GM21515 (cell line): ENCODE data around the gene ARF5.
A peak's percentile ranks its signal among the peaks of the same experiment; 100 is the strongest.
"Not testable (repeated sequence)": the region's sequence is repeated elsewhere in the genome, so short reads cannot be mapped to it uniquely, and the experiment has no call there.

ENCODE experiments used
- ATAC-seq: cut with Tn5 transposase; IDR thresholded peaks from one replicate; pipeline ENCODE4 v1.9.1; 2021; ENCODE audit not compliant: unreplicated experiment

Gene ARF5

DNA sequence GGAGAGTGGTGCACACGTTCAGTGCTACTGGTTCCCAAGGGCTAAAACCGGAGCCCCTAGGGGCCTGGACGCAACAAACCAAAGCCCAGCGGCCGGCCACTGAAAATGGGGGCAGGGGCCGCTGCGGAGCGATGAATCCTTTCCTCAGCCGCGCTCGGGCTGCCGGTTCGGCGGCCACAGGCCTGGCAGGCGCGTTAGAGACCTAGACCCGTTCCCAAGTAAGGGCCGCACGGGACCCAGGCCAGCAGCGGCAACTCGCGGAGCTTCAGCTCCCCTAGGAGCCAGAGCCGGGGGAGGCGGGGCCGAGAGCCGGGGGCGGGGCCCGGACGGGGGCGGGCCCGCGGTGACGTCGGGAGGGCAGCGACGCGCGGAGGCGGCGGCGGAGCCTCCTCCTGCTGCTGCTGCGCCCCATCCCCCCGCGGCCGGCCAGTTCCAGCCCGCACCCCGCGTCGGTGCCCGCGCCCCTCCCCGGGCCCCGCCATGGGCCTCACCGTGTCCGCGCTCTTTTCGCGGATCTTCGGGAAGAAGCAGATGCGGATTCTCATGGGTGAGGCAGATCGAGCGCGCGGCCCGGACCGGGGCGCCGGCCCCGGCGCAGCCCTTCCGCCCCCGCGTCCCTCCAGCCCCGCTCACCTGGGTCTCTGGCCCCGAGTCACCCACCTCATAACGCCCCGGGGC, at the start of gene ARF5:
TSS of gene ARF5 (plus strand) at position 393 of the 678 bp plus-strand sequence. CDS start at position 481, 88 bp downstream.
- ATAC-seq: peak; percentile 61

DNA sequence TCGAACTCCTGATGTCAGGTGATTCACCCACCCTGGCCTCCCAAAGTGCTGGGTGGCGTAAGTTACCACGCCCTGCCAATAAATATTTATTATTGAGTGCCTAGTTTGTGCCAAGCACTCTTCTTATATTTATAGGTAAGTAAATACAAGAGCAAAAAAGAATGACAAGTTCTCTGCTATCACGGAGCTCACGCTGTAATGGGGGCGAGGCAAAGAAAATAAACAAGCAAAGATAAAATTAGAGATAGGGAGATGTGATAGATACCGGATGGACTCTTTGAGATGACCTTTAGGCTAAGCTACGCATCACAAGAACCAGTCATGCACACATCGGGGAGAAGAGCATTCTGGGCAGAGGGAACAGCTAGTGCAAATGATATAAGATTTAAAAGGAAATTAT, 49.1 kb upstream of the ARF5 start:
- ATAC-seq: no peak

DNA sequence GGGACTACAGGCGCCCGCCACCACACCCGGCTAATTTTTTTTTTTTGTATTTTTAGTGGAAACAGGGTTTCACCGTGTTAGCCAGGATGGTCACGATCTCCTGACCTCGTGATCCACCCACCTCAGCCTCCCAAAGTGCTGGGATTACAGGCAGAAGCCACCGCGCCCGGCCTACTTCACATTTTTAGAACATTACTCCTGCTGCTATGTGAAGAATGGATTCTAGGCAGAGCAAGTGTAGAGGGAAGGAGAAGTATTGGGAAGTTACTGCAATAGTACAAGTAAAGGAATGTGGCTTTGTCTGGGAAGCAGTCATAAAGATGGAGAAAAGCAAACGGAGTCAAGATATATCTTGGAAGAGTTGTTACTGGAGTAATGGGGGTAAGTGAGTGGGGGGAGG, 47.8 kb upstream of the ARF5 start:
- ATAC-seq: not testable (repeated sequence)

DNA sequence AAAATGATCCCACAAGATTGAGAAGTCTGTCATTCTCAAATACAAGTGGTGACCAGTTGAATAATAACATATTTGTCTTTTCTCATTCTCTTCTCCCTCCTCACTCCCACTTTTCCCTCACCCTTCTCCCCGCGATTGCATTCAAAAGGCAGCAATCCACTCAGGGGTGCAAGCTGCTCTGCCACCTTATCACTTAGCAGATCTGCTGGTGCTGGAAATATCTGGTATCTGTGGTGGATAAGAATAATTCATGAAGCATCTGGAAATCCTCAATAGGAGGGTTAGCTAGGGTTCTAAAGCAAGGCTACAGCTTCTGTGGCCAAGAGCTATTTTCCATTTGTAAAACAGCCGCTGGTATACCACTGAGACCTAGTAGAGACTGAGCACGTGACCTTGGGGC, 46.7 kb upstream of the ARF5 start:
- ATAC-seq: no peak

DNA sequence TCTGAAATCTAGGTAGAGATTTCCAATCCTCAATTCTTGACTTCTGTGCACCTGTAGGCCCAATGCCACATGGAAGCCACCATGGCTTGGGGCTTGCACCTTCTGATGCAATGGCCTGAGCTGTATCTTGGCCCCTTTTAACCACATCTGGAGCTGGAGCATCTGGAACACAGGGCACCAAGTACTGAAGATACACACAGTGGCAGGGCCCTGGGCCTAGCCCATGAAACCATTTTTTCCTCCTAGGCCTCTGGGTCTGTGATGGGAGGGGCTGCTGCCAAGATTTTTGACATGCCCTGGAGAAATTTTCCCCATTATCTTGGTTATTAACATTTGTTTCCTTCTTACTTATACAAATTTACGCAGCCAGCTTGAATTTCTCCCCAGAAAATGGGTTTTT, 41.9 kb upstream of the ARF5 start:
- ATAC-seq: no peak

DNA sequence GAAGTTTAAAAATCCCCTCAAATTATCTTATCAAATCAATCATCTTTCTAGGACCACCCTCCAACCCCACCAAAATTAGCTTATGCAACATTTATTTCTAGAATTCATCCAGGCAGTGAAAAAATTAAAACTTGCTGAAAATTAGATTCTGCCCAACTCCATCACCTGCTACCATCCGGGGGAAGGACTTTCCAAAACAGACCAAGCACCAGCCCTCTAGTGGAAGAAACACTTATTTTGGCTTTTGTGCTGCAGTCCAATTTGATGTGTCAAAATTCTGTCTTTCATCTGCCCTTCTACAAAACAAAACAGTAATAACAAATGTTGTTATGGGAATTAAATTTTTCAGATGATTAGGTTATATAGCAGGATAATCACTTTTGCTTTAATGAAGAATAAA, 38.0 kb upstream of the ARF5 start:
- no peak for ATAC-seq

DNA sequence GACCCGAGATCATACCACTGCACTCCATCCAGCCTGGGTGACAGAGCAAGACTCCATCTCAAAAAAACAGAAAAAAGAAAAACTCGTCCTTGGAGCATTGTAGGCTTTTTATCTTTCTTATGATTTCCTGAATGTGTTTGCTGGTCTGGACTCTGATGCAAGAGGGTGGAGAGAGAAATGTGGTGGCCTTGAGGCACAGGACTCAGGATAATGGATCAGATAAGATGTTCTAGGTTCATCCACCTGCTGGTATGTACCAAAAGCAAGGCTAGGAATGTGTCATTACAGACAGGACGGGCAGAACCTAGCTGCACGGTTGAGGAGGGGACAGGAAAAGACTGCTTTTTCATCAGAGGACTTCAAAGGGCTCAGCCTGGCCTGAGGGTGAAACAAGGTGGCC, 36.3 kb upstream of the ARF5 start:
- ATAC-seq: no peak

DNA sequence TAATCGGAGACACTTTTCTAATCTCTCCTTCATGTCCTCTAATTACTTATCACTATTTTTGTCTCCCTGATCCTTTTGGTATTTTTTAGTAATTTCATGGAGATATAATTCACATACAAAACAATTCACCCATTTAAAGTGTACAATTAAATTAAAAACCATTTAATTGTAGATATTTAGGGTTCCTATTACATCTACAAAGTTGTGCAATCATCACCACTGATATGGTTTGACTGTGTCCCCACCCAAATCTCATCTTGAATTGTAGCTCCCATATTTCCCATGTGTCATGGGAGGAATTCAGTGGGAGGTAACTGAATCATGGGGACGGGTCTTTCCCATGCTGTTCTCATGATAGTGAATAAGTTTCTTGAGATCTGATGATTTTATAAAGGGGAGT, 31.8 kb upstream of the ARF5 start:
- ATAC-seq: no peak

DNA sequence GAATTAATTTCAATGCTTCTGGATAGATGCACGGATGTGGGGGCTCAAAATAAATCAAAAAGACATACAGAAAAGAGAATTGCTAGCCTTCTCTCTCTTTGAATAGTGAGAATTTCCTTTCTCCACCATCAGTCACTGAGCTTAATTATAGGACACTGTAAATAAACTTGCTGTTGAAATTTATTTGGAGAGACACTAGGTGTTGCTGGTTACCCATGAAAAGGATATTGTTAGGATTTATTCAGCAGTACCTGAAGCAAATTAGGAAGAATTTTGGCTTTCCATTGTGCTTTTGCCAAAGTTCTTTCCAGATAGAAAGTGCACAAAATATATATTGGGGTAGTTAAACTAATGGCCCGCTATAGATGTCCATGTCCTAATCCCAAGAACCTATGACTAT, 30.4 kb upstream of the ARF5 start:
- ATAC-seq: no peak

DNA sequence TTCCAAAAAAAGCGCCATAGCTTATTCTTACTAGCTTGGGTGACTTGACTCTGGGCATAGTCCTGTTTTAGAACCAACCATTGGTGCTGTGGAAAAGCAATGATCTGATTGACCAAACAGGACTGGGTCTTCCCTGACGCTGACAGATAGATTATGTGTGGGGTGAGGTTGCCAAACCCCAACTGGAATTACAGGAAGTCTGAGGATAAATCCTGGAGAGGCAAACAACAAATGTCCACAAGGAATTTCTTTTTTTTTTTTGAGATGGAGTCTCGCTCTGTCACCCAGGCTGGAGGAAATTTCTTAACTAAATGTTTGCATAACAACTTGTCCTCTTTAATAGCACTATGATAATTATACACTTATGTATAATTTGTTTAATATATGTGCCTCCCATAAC, 22.0 kb upstream of the ARF5 start:
- no peak for ATAC-seq

DNA sequence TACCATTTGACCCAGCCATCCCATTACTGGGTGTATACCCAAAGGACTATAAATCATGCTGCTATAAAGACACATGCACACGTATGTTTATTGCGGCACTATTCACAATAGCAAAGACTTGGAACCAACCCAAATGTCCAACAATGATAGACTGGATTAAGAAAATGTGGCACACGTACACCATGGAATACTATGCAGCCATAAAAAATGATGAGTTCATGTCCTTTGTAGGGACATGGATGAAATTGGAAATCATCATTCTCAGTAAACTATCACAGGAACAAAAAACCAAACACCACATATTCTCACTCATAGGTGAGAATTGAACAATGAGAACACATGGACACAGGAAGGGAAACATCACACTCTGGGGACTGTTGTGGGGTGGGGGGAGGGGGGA, 20.2 kb upstream of the ARF5 start:
- ATAC-seq: not testable (repeated sequence)

DNA sequence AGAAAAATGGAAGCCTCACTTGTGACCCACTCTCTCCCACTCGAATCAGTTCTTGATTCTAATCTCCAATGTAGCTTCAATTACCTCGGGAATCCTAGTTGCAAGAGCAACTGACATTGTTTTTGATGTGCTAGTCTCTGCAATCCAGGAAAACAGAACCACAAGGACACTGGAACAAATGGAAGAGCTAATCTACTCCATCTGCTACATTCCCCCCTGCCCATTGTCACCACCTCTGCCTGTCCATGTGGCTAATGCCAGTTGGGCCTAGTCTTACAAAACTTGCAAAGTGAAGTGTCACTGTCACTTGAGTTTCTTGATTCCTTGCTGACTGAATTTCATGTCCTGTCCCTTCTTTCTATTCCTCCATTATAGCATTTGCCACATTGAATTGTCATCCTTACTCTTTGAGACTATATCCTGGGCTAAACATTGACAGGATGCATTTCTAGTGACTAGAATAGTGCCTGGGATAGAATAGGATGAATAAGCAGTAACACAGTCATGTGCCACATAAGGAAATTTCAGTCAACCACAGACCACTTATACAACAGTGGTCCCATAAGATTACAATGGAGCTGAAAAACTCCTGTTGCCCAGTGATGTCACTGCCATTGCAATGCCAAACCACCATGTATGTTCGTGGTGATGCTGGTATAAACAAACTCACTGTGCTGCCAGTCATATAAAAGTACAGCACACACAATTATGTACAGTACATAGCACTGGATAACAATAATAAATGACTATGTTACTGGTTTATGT, 16.3 kb upstream of the ARF5 start:
- ATAC-seq: no peak

DNA sequence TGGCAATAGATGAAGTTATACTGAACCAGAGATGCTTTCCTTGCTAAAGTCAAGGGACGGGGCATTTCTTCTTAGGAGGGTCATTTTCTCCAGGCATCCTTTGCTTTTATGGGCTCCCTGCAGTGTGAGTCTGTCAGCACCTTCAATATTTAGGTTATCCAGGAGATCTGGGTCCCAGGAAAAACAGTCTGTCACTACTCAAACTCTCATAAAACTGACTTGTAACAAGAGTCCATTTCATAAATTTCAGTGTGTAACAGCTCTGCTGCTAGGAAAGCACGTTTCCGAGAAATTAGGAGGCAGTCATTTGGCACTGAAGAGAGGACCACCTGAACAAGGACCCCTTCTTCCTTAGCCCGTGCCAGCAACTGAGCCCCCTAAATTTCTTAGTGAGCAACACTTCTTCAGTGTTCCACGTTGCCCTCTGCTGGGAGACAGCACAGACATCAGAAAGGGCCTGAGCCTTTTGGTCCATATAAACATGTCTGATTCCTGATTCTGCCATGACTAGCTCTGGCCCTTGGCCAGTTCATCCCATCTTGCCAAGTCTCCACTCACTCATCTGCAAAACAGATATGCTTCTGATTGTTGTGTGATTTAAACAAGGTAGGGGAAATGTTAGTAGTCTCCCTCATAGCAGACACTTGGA, 10.1 kb upstream of the ARF5 start:
- ATAC-seq: no peak

DNA sequence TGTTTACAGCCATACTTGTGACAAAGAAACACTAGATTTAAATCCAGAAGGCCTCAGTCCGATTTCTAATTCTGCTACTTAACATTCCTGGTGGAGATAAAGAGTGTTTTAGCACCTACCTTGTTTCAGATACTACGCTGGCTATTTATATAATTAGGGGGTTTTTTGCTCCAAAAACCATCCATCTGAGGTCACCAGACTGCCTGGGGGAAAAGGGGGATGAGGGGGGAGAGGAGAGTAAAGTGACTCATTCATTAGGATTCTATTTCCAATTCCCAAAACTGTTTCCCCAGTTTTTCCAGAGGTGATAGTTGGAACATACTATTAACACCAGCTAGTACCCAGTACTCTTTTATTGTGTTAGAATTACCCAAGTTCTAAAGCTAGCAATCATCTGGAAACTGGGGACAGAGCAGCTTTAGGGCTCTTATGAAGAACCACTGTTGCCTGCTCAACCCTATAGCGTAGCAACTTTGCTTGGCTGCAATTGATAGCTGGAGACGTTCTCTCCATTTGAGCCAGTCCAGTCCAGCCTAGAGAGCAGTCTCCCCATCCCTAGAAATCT, 9.4 kb upstream of the ARF5 start:
- no peak for ATAC-seq

DNA sequence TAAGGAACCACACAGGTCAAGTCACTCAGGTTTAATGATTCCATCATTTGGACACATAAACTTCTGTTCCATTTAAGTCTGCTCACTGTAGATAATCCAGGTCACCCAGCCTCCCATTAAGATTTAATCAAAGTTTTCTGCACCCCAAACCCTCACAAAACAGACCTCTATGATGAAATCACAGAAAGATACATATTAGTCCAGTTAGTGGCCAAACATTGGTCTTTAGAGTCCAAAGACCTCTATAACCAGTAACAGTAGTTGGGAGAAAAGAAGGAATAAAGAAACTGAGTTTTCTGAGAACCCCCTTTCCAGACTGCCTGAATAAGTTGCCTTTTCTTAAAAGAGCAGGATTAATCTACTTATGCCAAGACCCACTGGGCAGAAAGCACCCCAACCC, 7.6 kb upstream of the ARF5 start:
- no peak for ATAC-seq

DNA sequence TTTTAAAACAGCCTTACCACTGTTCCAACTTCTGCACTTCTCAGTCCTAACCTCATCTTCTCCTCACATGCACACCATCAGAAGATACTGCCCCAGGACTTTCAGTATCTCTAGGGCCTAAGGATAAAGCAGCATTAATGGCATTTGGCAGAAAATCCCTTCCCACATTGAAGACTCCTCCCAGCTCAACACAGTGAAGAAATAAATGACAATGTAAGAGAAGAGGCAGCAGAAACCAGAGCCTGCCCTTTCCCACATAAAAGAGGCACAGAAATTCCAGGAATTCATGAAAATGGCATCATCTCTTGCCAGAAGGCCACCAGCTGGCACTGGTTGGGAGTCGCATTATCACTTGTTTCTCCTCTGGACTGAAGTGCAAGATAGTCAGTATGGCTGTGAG, 6.5 kb upstream of the ARF5 start:
- no peak for ATAC-seq

DNA sequence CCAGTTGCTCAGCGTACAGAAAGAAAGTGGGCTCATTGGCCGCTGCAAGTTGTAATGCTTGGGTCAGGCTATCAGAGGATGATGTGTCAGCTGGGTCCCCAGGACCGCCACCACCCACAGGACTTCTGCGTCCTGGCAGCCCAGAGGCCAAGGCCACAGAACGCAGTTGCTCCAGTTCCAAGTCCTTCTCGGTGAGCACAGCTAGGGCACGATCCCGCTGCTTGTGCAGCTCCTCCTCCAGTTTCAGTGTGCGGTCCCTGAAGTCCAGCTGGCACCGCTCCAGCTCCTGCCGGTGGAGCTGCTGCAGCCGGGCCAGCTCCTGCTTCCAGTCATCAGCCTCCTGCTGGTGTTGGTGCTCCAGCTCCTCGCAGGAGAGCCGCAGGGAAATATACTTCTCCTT, 5.8 kb upstream of the ARF5 start:
- no peak for ATAC-seq

DNA sequence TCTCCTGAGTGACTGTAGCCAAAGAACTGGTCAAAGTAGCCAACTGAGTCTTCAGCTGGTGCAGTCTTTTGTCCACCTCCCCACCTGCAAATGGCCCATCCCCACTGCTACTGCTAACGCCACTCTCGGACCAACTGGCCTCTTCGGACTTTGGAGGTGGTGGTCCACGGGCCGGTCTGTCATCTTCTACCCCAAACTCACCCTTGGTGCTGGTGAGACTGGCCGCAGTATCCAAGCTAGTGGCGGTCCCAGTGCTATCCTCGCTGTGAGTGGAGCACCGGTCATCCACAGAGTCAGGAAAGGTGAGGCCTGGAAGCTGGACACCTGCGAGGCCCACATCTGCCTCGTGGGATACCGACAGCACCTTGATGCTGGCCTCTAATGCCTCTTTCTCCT, 3.6 kb upstream of the ARF5 start:
- no peak for ATAC-seq

DNA sequence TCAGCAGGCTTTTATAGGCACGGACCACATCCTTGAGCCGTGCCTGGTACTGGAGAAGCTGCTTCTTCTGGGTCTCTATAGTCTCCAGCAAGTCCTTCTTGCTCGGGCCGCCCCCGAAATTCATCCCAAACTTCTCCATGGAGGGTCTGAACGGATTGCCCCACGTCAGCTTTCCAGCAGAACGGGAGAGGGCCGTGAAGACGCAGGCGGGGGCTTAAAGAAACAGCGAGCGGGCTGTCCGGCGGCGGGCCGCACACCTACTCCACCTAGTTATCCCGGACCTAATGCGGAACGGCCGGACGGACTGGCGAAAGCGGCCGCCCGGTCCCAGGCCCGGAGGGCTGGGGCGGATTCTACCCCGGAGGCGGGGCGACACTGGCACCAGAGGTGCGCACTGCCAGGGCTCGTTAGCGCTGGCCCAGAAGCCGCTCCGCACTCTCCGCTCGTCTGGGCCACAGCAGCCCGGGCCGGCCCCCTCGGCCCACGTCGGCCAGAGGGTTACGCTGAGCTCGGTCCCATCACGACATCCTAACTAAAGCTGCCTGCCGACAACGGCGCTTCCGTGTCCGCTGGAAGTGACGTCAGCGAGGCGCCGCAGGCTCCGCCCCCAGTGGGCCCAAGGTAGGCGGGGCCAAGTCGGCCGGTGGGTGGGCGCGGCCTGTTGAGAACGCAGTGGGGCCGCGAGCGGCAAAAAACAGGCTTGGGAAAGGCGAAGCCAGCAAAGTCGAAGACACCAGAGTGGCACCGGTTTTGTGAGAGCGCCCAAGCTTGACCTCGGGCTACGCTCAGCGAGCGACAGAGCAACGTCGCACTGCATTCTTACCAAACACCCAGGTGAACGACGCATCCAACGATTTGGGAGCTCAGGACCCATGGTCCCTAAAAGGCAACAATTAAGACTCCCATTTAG, 2.9 kb upstream of the ARF5 start, which contains the start of gene GCC1:
TSS of gene GCC1 (minus strand) at position 553 of the 910 bp plus-strand sequence. CDS start at position 139, 414 bp downstream.
- ATAC-seq: peak; percentile 79

DNA sequence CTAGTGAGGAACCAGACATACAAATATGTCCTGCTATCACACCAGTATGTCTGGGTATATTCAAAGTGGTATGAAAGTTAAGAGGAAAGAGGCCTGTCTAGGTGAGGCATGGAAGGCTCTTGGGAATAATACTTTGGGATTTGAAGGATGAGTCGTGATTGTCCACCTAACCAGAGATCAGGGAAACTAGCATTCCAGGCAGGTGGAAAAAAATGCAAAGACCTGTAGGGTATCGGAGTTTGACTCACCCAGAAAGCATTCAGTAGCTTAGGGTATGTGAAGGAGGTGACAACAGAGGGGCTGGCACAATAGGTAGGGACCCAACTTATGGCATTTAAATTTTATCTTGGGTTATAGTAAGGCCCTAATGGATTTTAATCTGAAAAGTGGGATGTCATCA, 1.9 kb upstream of the ARF5 start:
- no peak for ATAC-seq

DNA sequence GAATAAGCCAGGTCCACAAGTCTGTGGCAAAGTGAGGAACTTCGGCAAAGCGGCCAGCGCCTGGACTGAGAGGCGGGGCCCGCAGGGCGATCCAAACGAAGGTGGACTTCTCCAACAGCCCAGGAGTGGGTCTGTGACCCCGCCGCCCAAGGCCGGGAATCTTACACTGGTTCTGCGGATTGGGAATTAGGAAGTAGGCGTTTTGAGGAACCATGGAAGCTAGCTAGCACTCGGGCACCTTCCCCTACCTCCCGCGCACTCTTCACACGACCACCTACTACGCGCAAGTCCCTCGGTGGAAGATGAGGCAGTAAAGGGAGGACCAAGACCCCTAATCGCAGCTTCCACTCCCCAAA, 570 bp upstream of the ARF5 start:
- ATAC-seq: no peak
